GM12878 (cell line): ENCODE results near the gene IRF7. TPM values are rescaled to one million over a fixed set of nuclear protein-coding genes. Genes with fewer than 3 reads are reported as not detected.

Experiments used
- ATAC-seq: fragments of 200-7000 bp; cut with Tn5 transposase; 3 replicates; pipeline ENCODE4 v1.9.1; 2020; ENCODE audit warnings: mild to moderate bottlenecking, moderate library complexity
- BruUV-seq: library from RNA; stranded (reverse); fragments of 400-500 nt; replicated peaks from 2 replicates; lab custom pipeline; 2021; lab: Mats Ljungman, UMichigan
- CTCF ChIA-PET: fragments of 300-600 bp; sonication (Branson Sonifier 250); formaldehyde crosslinking; extraction: SDS; loops from one replicate; lab custom pipeline; 2021; ENCODE audit warnings: inconsistent platforms; lab: Yijun Ruan, JAX
- POLR2A ChIA-PET: fragments of 350-600 bp; formaldehyde crosslinking; extraction: SDS; loops from one replicate; lab custom pipeline; 2021; ENCODE audit warnings: inconsistent platforms; lab: Charles Lee
- RAD21 ChIA-PET: fragments of 300-600 bp; sonication (Branson Sonifier 250); formaldehyde crosslinking; loops from one replicate; lab custom pipeline; 2023; ENCODE audit warnings: antibody characterized with exemption; ENCODE audit not compliant: unreplicated experiment; lab: Charles Lee
- SMC1A ChIA-PET: fragments of 300-600 bp; sonication (Branson Sonifier 250); formaldehyde crosslinking; loops from one replicate; lab custom pipeline; 2023; ENCODE audit not compliant: unreplicated experiment, uncharacterized antibody; lab: Charles Lee
- DNase-seq: peaks from one replicate; pipeline ENCODE4 v3.0.0-alpha.2; 2011; ENCODE audit warnings: low read depth, low spot score
- FAIRE-seq: peaks from 3 replicates; lab custom pipeline; 2011; peaks lifted over from hg19 to GRCh38; lab: Jason Lieb, UNC
- H2AFZ ChIP-seq: 2 replicates; pipeline ENCODE4 v1.6.0; 2011; ENCODE audit warnings: low read depth, low read length, control low read depth; ENCODE audit not compliant: control insufficient read depth
- H3K27ac ChIP-seq: 2 replicates; pipeline ENCODE4 v1.5.1; 2011; ENCODE audit warnings: control low read depth; ENCODE audit not compliant: control insufficient read depth, insufficient read depth
- H3K27me3 ChIP-seq, 2 experiments: replicated peaks in 1 of 2; 2 replicates each; pipeline versions ENCODE4 v1.6.0 to v1.6.1; 2011; ENCODE audit warnings: low read length in 1 of 2; ENCODE audit not compliant: control insufficient read depth in 2 of 2, insufficient read depth in 2 of 2
- H3K36me3 ChIP-seq, 2 experiments: 2 replicates each; pipeline ENCODE4 v1.5.1; 2011; ENCODE audit warnings: low read length in 1 of 2; ENCODE audit not compliant: control insufficient read depth in 2 of 2, insufficient read depth in 2 of 2
- H3K4me1 ChIP-seq: 2 replicates; pipeline ENCODE4 v1.6.1; 2011; ENCODE audit warnings: mild to moderate bottlenecking, low read length, moderate library complexity, mixed read lengths; ENCODE audit not compliant: control insufficient read depth, insufficient read depth
- H3K4me2 ChIP-seq: 2 replicates; pipeline ENCODE4 v1.6.0; 2011; ENCODE audit warnings: control low read depth; ENCODE audit not compliant: control insufficient read depth, insufficient read depth
- H3K4me3 ChIP-seq: fragments of 200-600 bp; sonication (generic); 2 replicates; pipeline ENCODE4 v1.5.1; 2016
- H3K79me2 ChIP-seq: 2 replicates; pipeline ENCODE4 v1.6.0; 2011; ENCODE audit warnings: low read length; ENCODE audit not compliant: control insufficient read depth, insufficient read depth
- H3K9ac ChIP-seq: 2 replicates; pipeline ENCODE4 v1.8.0; 2011; ENCODE audit warnings: low read length, control low read depth, mixed read lengths; ENCODE audit not compliant: control insufficient read depth, insufficient read depth
- H3K9me3 ChIP-seq: replicated peaks from 3 replicates; pipeline ENCODE4 v1.5.1; 2011; ENCODE audit warnings: mild to moderate bottlenecking, low read length; ENCODE audit not compliant: control insufficient read depth, insufficient read depth
- H4K20me1 ChIP-seq: 2 replicates; pipeline ENCODE4 v1.6.0; 2011; ENCODE audit not compliant: control insufficient read depth, insufficient read depth
- CBX5 ChIP-seq: sonication (generic); IDR thresholded peaks from 2 replicates; pipeline ENCODE4 v1.6.1; 2016; ENCODE audit warnings: low read depth, moderate library complexity, mild to moderate bottlenecking, inconsistent platforms
- KAT2A ChIP-seq: conservative IDR thresholded peaks from 2 replicates; pipeline ENCODE4 v1.6.1; 2011; ENCODE audit warnings: low read depth, low read length; ENCODE audit not compliant: control insufficient read depth
- TARDBP ChIP-seq: IDR thresholded peaks from 2 replicates; pipeline ENCODE4 v1.6.1; 2016; ENCODE audit warnings: borderline replicate concordance
- ZNF274 ChIP-seq: IDR thresholded peaks from one replicate; pipeline ENCODE4 v1.8.0; 2011; ENCODE audit not compliant: insufficient read length, insufficient read depth
- ZZZ3 ChIP-seq: IDR thresholded peaks from 2 replicates; pipeline ENCODE4 v1.6.1; 2011; ENCODE audit warnings: low read depth; ENCODE audit not compliant: control insufficient read depth, insufficient read length
- WGBS: methylation state at CpG from one replicate; pipeline ENCODE4 v1.1.6; 2016; ENCODE audit warnings: low lambda C conversion rate; ENCODE audit not compliant: insufficient replicate concordance, insufficient coverage; ENCODE audit errors: missing lambda C conversion rate; 5-methylcytosine and 5-hydroxymethylcytosine counted together
- in situ Hi-C: fragments of 300-500 bp; cut with MboI; formaldehyde crosslinking; loops from 9 replicates; pipeline ENCODE4 v1.14.3; 2018; ENCODE audit warnings: mixed read lengths
- intact Hi-C: fragments of 100-400 bp; cut with micrococcal nuclease; formaldehyde crosslinking; loops from one replicate; pipeline ENCODE4 v1.14.2; 2022; ENCODE audit not compliant: unreplicated experiment
- polyA plus RNA-seq, 11 experiments: library from polyadenylated mRNA; depleted of rRNA in 4 of 11; unstranded in 6 of 11; stranded (reverse) in 5 of 11; fragments of >200 nt; fragmentation: Nextera tagmentation in 4 of 11; fragmentation: Illumina TruSeq in 1 of 11; extraction: Ambion mirVana in 4 of 11; extraction: Trizol in 1 of 11; gene quantifications; 1 replicate in 1 of 11; 2 replicates in 10 of 11; pipeline versions ENCODE4 v1.2.1 to v1.2.3, GENCODE V29; 2011 to 2016; ENCODE audit warnings: inconsistent platforms in 2 of 11, missing spikeins in 2 of 11, low read depth in 1 of 11
- total RNA-seq, 4 experiments: library from RNA; depleted of rRNA in 3 of 4; stranded (reverse); fragments of >200 nt in 3 of 4; fragmentation: Illumina TruSeq in 1 of 4; extraction: Trizol in 1 of 4; gene quantifications; 2 replicates each; pipeline versions ENCODE4 v1.2.1 to v1.2.3, GENCODE V29; 2013 to 2021

Gene IRF7
- total and polyA plus RNA-seq, 10 of the 15 experiments (the other 5 are each of a cell fraction or from before 2014, with no cell fraction given) = 4.4 to 141 (median 67.6) TPM

DNA sequence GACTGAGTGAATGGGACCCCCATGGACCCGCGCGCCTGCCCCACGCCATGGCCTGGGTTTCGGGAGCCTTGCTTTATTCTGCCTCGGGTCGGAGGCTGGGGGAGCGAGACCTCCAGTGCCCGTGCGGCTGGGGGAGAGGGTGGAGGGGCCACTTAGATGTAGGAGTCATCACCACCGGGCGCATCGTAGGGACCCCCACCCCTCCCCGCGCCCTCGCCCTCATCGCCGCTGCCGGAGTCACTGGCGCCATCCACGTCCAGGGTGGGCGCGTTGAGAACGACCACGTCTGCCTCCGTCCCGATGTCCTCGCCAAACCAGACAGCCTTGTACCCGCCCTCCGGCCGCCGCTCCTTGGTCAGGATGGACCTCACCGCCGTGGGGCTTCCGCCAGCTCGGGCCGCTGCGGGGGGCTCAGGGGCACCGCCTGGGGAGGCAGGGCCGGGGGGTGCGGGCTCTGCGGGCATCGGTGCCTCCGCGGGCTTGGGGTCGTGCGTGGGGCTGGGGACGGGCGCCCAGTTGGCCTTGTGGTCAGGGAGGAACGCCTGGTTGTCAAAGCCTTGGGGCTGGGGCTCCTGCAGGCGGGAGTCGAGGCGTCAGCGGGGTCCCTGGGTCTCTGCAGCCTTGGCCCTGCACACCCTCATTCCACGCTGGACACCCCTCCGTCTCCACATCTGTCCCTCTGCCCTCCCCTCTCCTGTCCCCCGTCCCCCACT, 1.6 kb upstream of the IRF7 start:
- intact Hi-C loops (loop anchor here (5.0 kb wide), 1 partner anchor 105 kb away; no protein-coding TSS in a partner anchor), in situ Hi-C loops (no loop called here)
- H3K4me1 ChIP-seq = peaks cover 14% of the 10 kb centered on the region
- BruUV-seq = no TSS peak
- H2AFZ ChIP-seq = no peak overlapping the region
- H3K9ac ChIP-seq = no peak overlapping the region
- TF ChIP-seq ZNF274 (no peak), CBX5 (no peak), TARDBP (no peak), KAT2A (no peak), ZZZ3 (no peak)
- H3K4me3 ChIP-seq = no peak overlapping the region
- RAD21 ChIA-PET = no interaction called here
- SMC1A ChIA-PET = no interaction called here
- no peaks in the 10 kb centered on the region for H3K9me3 ChIP-seq
- no peaks in the 10 kb centered on the region for H3K27me3 ChIP-seq
- POLR2A ChIA-PET = no interaction called here
- no peak for ATAC-seq
- peaks cover 26% of the 10 kb centered on the region for H3K79me2 ChIP-seq
- no peak overlapping the region for H3K27ac ChIP-seq
- FAIRE-seq = no peak
- no peak for DNase-seq
- CTCF ChIA-PET = no interaction called here
- 93% methylated on average over 31 of the region's 57 CpGs for WGBS
- H4K20me1 ChIP-seq = peaks cover 8% of the 10 kb centered on the region
- H3K36me3 ChIP-seq = peaks cover 7 to 15% of the 10 kb centered on the region in 2 experiments; a peak in 3 of 4 replicates
- no peak overlapping the region for H3K4me2 ChIP-seq
